Hypothalamus (tissue), 51 donors: ENCODE results near the gene COX7A2L.
A peak's percentile ranks its signal among the peaks of the same experiment; 100 is the strongest.
"Not testable (repeated sequence)": the region's sequence is repeated elsewhere in the genome, so short reads cannot be mapped to it uniquely, and the experiment has no call there.

Experiments used
- DNase-seq, 51 donors: peaks; one replicate each; lab custom pipeline; 2025; lab: John Stamatoyannopoulos, UW

The COX7A2L gene, protein sequence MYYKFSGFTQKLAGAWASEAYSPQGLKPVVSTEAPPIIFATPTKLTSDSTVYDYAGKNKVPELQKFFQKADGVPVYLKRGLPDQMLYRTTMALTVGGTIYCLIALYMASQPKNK

GRCh38 chr2:42360890-42361727 lies at the start of gene COX7A2L:
TSS of gene COX7A2L (minus strand) at chr2:42361217. CDS start at chr2:42361161, 56 bp downstream.
- peak; percentile 85 to 100 (median 97) for DNase-seq

- DNase-seq, result no peak
Observed at GRCh38 chr2:42408009-42408408, 47.0 kb upstream of the COX7A2L start.

- no peak for DNase-seq
Observed at GRCh38 chr2:42407476-42407875, 46.5 kb upstream of the COX7A2L start.

GRCh38 chr2:42404676-42405075 lies 43.7 kb upstream of the COX7A2L start:
- DNase-seq, result no peak

DNA sequence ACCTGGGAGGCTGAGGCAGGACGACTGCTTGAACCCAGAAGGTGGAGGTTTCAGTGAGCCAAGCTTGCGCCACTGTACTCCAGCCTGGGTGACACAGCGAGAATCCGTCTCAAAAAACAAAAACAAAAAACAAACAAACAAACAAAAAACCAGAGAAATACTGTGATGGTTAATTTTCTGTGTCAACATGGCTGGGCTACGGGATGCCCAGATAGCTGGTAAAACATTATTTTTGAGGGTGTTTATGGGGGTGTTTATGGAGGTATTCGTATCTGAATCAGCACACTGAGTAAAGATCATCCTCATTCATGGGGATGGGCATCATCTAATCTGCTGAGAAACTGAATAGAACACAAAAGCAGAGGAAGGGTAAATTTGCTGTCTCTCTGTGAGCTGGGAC lies 40.8 kb upstream of the COX7A2L start:
- DNase-seq, result no peak

- not testable (repeated sequence) for DNase-seq
Observed at GRCh38 chr2:42398052-42398451, 37.0 kb upstream of the COX7A2L start.

DNA sequence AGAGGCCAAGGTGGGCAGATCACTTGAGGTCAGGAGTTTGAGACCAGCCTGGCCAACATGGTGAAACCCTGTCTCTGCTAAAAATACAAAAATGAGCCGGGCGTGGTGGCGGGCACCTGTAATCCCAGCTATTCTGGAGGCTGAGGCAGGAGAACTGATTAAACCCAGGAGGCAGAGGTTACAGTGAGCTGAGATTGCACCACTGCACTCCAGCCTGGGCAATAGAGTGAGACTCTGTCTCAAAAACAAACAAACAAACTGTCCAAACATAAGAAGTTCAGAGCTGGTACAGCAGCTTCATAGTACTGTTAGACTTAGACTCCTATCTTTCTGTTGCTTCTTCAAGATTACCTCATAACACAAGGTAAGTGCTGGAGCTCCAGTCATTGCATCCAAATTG lies 32.3 kb upstream of the COX7A2L start:
- not testable (repeated sequence) for DNase-seq

DNA sequence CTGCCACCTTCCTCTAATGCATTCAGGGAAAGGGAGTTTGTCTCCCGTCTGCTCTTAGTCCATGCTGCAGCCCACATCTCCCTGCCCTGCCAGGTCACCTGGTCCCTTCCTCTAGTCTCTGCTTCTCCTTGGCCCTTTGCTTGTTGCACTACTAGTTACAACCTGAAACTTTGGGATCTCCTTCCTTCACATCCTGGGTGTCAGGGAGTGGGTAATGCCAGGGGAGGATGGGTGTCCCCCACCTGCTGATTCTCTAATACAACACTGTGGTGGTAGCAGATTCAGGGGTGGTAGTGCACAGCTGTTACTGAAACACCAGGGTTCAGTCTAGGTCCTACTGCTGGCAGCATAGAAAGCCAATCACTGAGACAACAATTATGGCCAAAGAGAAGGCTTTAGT lies 31.2 kb upstream of the COX7A2L start:
- DNase-seq, result no peak

DNA sequence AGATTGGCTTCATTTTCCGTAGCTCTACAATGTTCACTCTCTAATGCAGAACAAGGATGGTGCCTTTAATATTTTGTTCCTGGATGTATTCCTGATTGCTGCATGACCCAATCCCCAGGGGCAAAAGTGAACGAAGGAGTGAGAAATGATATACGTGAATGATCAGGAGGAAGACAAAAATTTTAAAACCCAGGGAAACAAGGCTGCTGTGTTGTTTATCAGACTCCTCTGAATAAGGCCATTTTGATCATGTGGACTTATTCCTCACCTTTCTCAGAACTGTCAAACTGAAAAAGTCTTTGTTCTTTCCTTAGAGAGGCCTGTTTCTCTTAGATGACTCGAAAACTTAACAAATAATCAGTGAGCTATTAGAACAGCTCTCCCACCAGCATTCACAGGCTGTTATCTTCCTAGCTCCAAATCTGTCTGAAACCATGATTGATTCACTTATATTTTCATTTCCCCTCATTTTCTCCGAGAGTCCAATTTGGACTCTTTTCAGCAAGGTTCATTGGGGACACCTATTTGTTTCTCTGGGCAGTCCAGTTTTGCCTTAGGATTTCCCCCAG lies 29.5 kb upstream of the COX7A2L start:
- no peak for DNase-seq

GRCh38 chr2:42386682-42387081 lies 25.7 kb upstream of the COX7A2L start:
- no peak for DNase-seq

DNA sequence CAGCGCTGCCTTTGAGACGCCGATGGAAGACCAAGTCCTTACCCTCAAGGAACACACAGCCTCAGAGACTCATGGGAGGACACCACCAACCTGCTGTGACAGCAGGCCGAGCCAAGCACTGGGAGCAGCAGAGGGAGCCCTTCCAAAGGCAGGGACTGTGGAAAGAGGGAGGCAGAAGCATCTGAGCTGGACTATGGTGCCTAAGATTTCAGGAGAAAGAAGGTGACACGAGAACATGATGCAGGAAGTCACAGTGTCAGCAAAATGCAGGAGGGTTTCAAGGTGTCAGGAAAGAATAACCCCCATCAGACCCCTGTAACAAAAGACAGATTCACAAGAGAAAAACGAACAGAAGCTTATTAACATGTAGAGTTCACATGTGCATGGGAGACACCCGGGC lies 24.2 kb upstream of the COX7A2L start:
- peak in 3 of 51 donors; percentile 4 to 12 (median 12) for DNase-seq

GRCh38 chr2:42383855-42384530 lies 23.0 kb upstream of the COX7A2L start:
- DNase-seq, result no peak

GRCh38 chr2:42382144-42382543 lies 21.1 kb upstream of the COX7A2L start:
- no peak for DNase-seq

GRCh38 chr2:42380026-42380425 lies 19.0 kb upstream of the COX7A2L start:
- DNase-seq, result not testable (repeated sequence)

- DNase-seq, result no peak
Observed at GRCh38 chr2:42378415-42378814, 17.4 kb upstream of the COX7A2L start.

GRCh38 chr2:42376758-42377157 lies 15.7 kb upstream of the COX7A2L start:
- DNase-seq, result no peak

DNA sequence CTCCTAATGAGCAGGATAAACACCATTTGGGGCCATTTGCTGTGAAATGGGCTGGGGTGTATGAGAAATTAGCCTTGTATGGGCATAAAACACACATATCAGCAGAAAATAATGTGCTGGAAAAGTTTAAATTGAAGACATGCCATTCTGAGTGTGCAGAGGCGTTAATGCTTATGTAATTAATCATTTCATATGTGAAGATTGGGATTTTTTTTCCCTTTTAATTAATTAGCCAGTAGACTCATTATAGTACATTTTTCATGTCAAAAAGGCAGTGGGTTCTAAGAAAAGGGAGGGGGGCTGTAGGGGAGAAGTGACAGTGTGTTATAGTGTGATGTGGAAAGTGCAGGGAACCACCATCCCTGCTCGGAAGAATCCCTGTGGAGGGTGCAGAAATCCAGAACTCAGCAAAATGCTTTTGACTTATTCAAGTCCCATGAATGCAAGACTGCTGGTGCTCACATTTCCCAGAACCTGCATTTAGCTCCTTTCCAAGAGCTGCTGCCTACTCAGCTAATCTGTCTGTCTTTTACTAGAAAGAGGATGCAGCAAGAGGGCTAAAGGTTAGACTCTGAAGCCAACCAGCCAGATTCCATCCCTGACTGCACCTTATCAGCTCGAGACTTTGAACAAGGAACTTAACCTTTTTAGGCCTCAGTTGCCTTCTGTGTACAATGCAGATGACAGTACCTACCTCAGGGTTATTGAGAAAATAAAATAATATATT lies 11.6 kb upstream of the COX7A2L start:
- no peak for DNase-seq

DNA sequence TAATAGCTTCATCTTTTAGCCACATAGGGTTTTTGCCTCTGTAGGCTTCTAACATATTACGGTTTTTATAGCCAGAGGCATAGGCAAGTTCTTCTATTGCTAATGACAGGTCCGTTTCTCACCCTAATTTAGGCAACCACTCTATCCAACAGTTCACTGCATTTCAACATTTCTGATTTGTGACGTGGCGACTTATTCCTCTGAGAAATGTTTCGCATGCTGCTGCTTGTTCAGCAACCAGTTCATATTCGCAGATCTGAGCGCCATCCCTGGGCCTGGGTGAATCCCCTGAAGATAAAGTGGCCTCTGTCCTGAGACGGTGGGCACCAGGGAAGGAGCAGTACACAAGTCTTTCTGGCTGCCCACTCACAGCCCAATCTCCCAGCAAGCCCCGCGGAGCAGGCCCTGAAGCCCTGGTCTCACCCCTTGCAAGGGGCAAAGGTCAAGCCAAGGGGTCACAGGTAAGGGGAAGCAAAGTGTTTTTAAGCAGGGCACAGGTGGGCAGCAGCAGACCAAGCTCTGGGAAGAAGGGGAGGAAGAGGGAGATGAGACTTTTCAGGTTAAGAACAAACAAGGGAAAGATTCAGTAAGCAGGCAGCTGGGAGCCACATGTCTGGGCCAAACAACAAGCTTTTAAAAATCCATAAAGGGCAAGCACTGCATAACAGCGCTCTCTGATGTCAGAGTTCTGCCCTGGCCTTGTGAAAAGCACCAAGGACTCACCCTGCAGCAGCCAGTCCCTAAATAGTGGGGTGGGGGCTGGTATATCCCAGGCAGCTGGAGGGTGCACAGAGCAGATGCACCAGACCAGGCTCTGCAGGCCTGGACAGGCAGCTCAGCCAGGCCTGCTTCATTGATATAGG lies 10.8 kb upstream of the COX7A2L start:
- DNase-seq, result no peak

DNA sequence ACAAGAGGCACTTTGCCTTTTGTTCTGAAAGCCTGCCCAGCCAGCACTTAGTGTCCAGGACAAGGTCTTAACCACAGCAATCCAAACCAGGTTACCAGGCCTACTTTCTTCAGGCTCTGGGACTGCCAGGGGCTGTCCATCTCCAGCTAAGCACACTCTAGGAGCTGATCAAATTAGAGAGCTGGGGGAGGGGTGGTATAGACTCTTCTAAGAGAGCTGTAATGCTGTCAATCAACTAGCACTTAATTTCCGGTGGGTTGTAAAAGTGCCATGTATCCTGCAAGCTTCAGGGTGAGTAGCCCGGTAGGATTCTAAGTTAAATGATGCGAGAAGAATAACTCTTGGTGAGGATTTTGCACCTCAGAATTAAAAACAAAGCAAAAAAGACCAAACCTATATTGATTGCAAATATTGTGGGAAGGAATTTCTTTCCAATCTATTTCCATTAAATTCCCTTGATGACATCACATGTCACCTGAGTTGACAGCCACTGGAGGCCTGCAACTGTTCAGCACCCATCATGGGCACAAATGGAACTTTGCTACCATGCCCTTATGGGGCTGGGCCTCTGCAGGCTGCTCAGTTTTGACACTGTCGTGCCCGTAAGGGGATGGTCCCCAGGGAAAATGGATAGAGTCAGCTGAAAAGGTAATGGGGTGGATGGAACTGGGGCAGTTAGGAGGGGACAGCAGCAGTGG lies 8.7 kb upstream of the COX7A2L start:
- no peak for DNase-seq
